GM23338 (cell line): ENCODE data around the gene FOXA1. TPM values are rescaled to one million over a fixed set of nuclear protein-coding genes. Genes with fewer than 3 reads are reported as not detected.

Experiments
- ATAC-seq: fragments of 200-7000 bp; cut with Tn5 transposase; 3 replicates; pipeline ENCODE4 v1.9.1; 2020
- DNase-seq: peaks from one replicate; pipeline ENCODE4 v3.0.0-alpha.2; 2015; ENCODE audit warnings: low spot score
- H2AFZ ChIP-seq: fragments of 200-600 bp; sonication (generic); 2 replicates; pipeline ENCODE4 v1.8.0; 2016; ENCODE audit warnings: antibody characterized with exemption, mild to moderate bottlenecking, moderate library complexity
- H3F3A ChIP-seq: fragments of 200-600 bp; sonication (generic); replicated peaks from 2 replicates; pipeline ENCODE4 v1.8.0; 2017; ENCODE audit warnings: antibody characterized with exemption, mixed run types, low read depth
- H3K27ac ChIP-seq: fragments of 200-600 bp; sonication (generic); 2 replicates; pipeline ENCODE4 v1.6.1; 2016; ENCODE audit warnings: low read depth
- H3K27me3 ChIP-seq: fragments of 200-600 bp; sonication (generic); 2 replicates; pipeline ENCODE4 v1.8.0; 2016; ENCODE audit warnings: mild to moderate bottlenecking, mixed run types, moderate library complexity; ENCODE audit not compliant: insufficient read depth
- H3K36me3 ChIP-seq: fragments of 200-600 bp; sonication (generic); 2 replicates; pipeline ENCODE4 v1.8.0; 2016; ENCODE audit warnings: mild to moderate bottlenecking; ENCODE audit not compliant: insufficient read depth
- H3K4me1 ChIP-seq: fragments of 200-600 bp; sonication (generic); 2 replicates; pipeline ENCODE4 v1.8.0; 2016; ENCODE audit warnings: mild to moderate bottlenecking, moderate library complexity; ENCODE audit not compliant: insufficient read depth
- H3K4me2 ChIP-seq: fragments of 200-600 bp; sonication (generic); 2 replicates; pipeline ENCODE4 v1.7.1; 2017; ENCODE audit warnings: mixed run types
- H3K4me3 ChIP-seq: fragments of 200-600 bp; sonication (generic); 2 replicates; pipeline ENCODE4 v1.6.1; 2016; ENCODE audit warnings: mixed run types
- H3K79me2 ChIP-seq: fragments of 200-600 bp; sonication (generic); replicated peaks from 2 replicates; pipeline ENCODE4 v1.8.0; 2017; ENCODE audit warnings: mild to moderate bottlenecking; ENCODE audit not compliant: insufficient read depth
- H3K9me2 ChIP-seq: fragments of 200-600 bp; sonication (generic); 2 replicates; pipeline ENCODE4 v1.8.0; 2017; ENCODE audit not compliant: insufficient read depth
- H4K20me1 ChIP-seq: fragments of 200-600 bp; sonication (generic); replicated peaks from 2 replicates; pipeline ENCODE4 v1.8.0; 2017; ENCODE audit warnings: mild to moderate bottlenecking; ENCODE audit not compliant: insufficient read depth
- H3K27ac Mint-ChIP-seq: 2 replicates; pipeline ENCODE4 v1.8.0; 2020; ENCODE audit warnings: inconsistent platforms, mild to moderate bottlenecking, moderate library complexity, mixed read lengths
- H3K27me3 Mint-ChIP-seq: 3 replicates; pipeline ENCODE4 v1.8.0; 2022; ENCODE audit warnings: low read depth, mild to moderate bottlenecking, moderate library complexity, mixed read lengths, inconsistent platforms; ENCODE audit not compliant: insufficient read depth, poor library complexity
- H3K36me3 Mint-ChIP-seq: 3 replicates; pipeline ENCODE4 v1.8.0; 2021; ENCODE audit warnings: low read depth, mild to moderate bottlenecking, inconsistent platforms, moderate library complexity, mixed read lengths
- H3K4me1 Mint-ChIP-seq: 3 replicates; pipeline ENCODE4 v1.8.0; 2020; ENCODE audit warnings: mild to moderate bottlenecking, inconsistent platforms, mixed read lengths
- H3K4me3 Mint-ChIP-seq: 3 replicates; pipeline ENCODE4 v1.8.0; 2021; ENCODE audit warnings: moderate library complexity, mild to moderate bottlenecking, inconsistent platforms, mixed read lengths
- H3K9me3 Mint-ChIP-seq: 3 replicates; pipeline ENCODE4 v1.8.0; 2020; ENCODE audit warnings: moderate library complexity, mild to moderate bottlenecking, inconsistent platforms, mixed read lengths
- CREB1 ChIP-seq: fragments of 250-450 bp; sonication (Bioruptor Pico); IDR thresholded peaks from 2 replicates; pipeline ENCODE4 v1.5.0; 2020; ENCODE audit warnings: low read depth, mild to moderate bottlenecking, moderate library complexity
- CTCF ChIP-seq, 2 experiments: fragments of 200-600 bp in 1 of 2; sonication (generic) in 1 of 2; conservative IDR thresholded peaks; 2 replicates each; pipeline versions ENCODE4 v1.5.1 to v1.6.1; 2016 to 2017; ENCODE audit warnings: antibody characterized with exemption in 2 of 2, low read depth in 2 of 2, mild to moderate bottlenecking in 2 of 2, moderate library complexity in 1 of 2
- ETS1 ChIP-seq: IDR thresholded peaks from 2 replicates; pipeline ENCODE4 v1.6.1; 2016; ENCODE audit warnings: antibody characterized with exemption
- EZH2 ChIP-seq: fragments of 200-600 bp; sonication (generic); IDR thresholded peaks from one replicate; pipeline ENCODE4 v1.8.0; 2017; ENCODE audit warnings: antibody characterized with exemption, mild to moderate bottlenecking, low read depth; ENCODE audit not compliant: unreplicated experiment
- EZH2phosphoT487 ChIP-seq: fragments of 200-600 bp; sonication (generic); IDR thresholded peaks from one replicate; pipeline ENCODE4 v1.8.1; 2018; ENCODE audit warnings: antibody characterized with exemption; ENCODE audit not compliant: unreplicated experiment
- JUNB ChIP-seq: IDR thresholded peaks from one replicate; pipeline ENCODE4 v1.6.1; 2016; ENCODE audit warnings: antibody characterized with exemption; ENCODE audit not compliant: unreplicated experiment
- NANOG ChIP-seq: IDR thresholded peaks from 2 replicates; pipeline ENCODE4 v1.6.1; 2016; ENCODE audit warnings: antibody characterized with exemption, borderline replicate concordance
- POLR2AphosphoS5 ChIP-seq: IDR thresholded peaks from 2 replicates; pipeline ENCODE4 v1.6.1; 2016; ENCODE audit warnings: antibody characterized with exemption, low read depth
- REST ChIP-seq: IDR thresholded peaks from one replicate; pipeline ENCODE4 v1.6.1; 2018; ENCODE audit warnings: antibody characterized with exemption; ENCODE audit not compliant: unreplicated experiment
- STAT1 ChIP-seq: IDR thresholded peaks from one replicate; pipeline ENCODE4 v1.6.1; 2016; ENCODE audit warnings: antibody characterized with exemption; ENCODE audit not compliant: unreplicated experiment
- ZNF114 ChIP-seq: fragments of 250-450 bp; sonication (Bioruptor Pico); IDR thresholded peaks from 2 replicates; pipeline ENCODE4 v1.5.0; 2020; ENCODE audit warnings: mild to moderate bottlenecking, moderate library complexity
- ZNF331 ChIP-seq: fragments of 250-450 bp; sonication (Bioruptor Pico); IDR thresholded peaks from 2 replicates; pipeline ENCODE4 v1.5.0; 2020; ENCODE audit warnings: low read depth, mild to moderate bottlenecking, moderate library complexity
- ZNF462 ChIP-seq: fragments of 250-450 bp; sonication (Bioruptor Pico); IDR thresholded peaks from 2 replicates; pipeline ENCODE4 v1.5.0; 2020; ENCODE audit warnings: mild to moderate bottlenecking, moderate library complexity
- polyA plus RNA-seq: library from polyadenylated mRNA; unstranded; fragments of >200 nt; fragmentation: Nextera tagmentation; extraction: Ambion mirVana; gene quantifications from 2 replicates; pipeline ENCODE4 v1.2.1, GENCODE V29; 2016
- total RNA-seq: library from RNA; depleted of rRNA; stranded (reverse); fragments of >200 nt; shearing (Covaris generic); gene quantifications from 2 replicates; pipeline ENCODE4 v1.2.3, GENCODE V29; 2014

The FOXA1 gene
- total and polyA plus RNA-seq, 2 experiments from 2014 or later = not detected

GRCh38 chr14:37558740-37559139, 36.3 kb downstream of the FOXA1 start:
- Mint-ChIP-seq H3K4me3 (no peak overlapping the region), H3K36me3 (peaks cover 22% of the 10 kb centered on the region)
- TF ChIP-seq ZNF114 (CRISPR knock-in tag) (no peak), CTCF (conservative IDR thresholded peaks at IDR 0.05; ENCODE audit: low read depth in 2 of 2) (no peak), STAT1 (no peak), CREB1 (CRISPR knock-in tag) (no peak), EZH2phosphoT487 (no peak), ZNF462 (CRISPR knock-in tag) (no peak), REST (no peak), ETS1 (no peak), JUNB (no peak), POLR2AphosphoS5 (no peak), NANOG (no peak), ZNF331 (CRISPR knock-in tag) (no peak), EZH2 (no peak)

More at GRCh38 chr14:37558740-37559139, 36.3 kb downstream of the FOXA1 start:
- Mint-ChIP-seq H3K27me3 (no peaks in the 10 kb centered on the region), H3K9me3 (peaks cover 27% of the 10 kb centered on the region), H3K27ac (no peak overlapping the region), H3K4me1 (no peaks in the 10 kb centered on the region; the same call in 2 of the 3 replicates)
- Histone ChIP-seq H3K27me3 (no peaks in the 10 kb centered on the region), H3K36me3 (no peaks in the 10 kb centered on the region), H3K4me3 (no peak overlapping the region), H2AFZ (no peak overlapping the region), H4K20me1 (no peaks in the 10 kb centered on the region), H3K27ac (no peak overlapping the region), H3F3A (no peaks in the 10 kb centered on the region), H3K4me2 (no peak overlapping the region), H3K9me2 (no peaks in the 10 kb centered on the region), H3K4me1 (no peaks in the 10 kb centered on the region), H3K79me2 (no peaks in the 10 kb centered on the region)
- no peak for DNase-seq
- ATAC-seq = no peak
